ENCODE results near the gene METTL25B.

METTL25B gene

GRCh38 chr1:156727926-156728598 is at the start of gene METTL25B:
Gene METTL25B (plus strand): TSS chr1:156728469. CDS start chr1:156729105, 636 bp downstream.
- Histone ChIP-seq H3K36me3 (ENCODE audit: insufficient read depth, low read length) (peaks cover 24% of the 10 kb centered on the region), H3K4me3 (peak within 1 kb of the TSS; percentile 94), H3K9ac (ENCODE audit: insufficient read length) (peak within 1 kb of the TSS; percentile 95), H3K9me3 (ENCODE audit: low read depth, low read length) (no peaks in the 10 kb centered on the region), H3K27ac (peak within 1 kb of the TSS; percentile 60; the same call in 1 of the 2 replicates)
- DNase-seq (ENCODE audit: low read depth, low spot score), result no peak
- TF ChIP-seq EZH2 (IDR thresholded peaks at IDR 0.05) (no peak), POLR2AphosphoS5 (IDR thresholded peaks at IDR 0.05; ENCODE audit: borderline replicate concordance, low read depth, low read length) (peak; percentile 69)

GRCh38 chr1:156680056-156680455 is 48.2 kb upstream of the METTL25B start:
- Histone ChIP-seq H3K9ac (ENCODE audit: insufficient read length) (no peak overlapping the region), H3K9me3 (ENCODE audit: low read depth, low read length) (no peaks in the 10 kb centered on the region)
- no peak for DNase-seq (ENCODE audit: low read depth, low spot score)

GRCh38 chr1:156681196-156681960 is 46.9 kb upstream of the METTL25B start:
- no peaks in the 10 kb centered on the region for H3K9me3 ChIP-seq (ENCODE audit: low read depth, low read length)
- no peak for TF ChIP-seq EZH2 (IDR thresholded peaks at IDR 0.05)
- no peak for TF ChIP-seq POLR2AphosphoS5 (IDR thresholded peaks at IDR 0.05; ENCODE audit: borderline replicate concordance, low read depth, low read length)
- no peak for TF ChIP-seq FOXP2 (optimal IDR thresholded peaks at IDR 0.05; ENCODE audit: control extremely low read depth, extremely low read length, insufficient read depth)
- H3K36me3 ChIP-seq (ENCODE audit: insufficient read depth, low read length), result no peaks in the 10 kb centered on the region
- DNase-seq (ENCODE audit: low read depth, low spot score), result no peak
- H3K9ac ChIP-seq (ENCODE audit: insufficient read length), result no peak overlapping the region
- no peak overlapping the region for H3K27ac ChIP-seq
- H3K4me3 ChIP-seq, result no peak overlapping the region

More at GRCh38 chr1:156680056-156680455, 48.2 kb upstream of the METTL25B start:
- no peaks in the 10 kb centered on the region for H3K36me3 ChIP-seq (ENCODE audit: insufficient read depth, low read length)
- no peak overlapping the region for H3K4me3 ChIP-seq
- H3K27ac ChIP-seq, result no peak overlapping the region
- TF ChIP-seq POLR2AphosphoS5 (IDR thresholded peaks at IDR 0.05; ENCODE audit: borderline replicate concordance, low read depth, low read length) (no peak), EZH2 (IDR thresholded peaks at IDR 0.05) (no peak), FOXP2 (optimal IDR thresholded peaks at IDR 0.05; ENCODE audit: control extremely low read depth, extremely low read length, insufficient read depth) (no peak)

GRCh38 chr1:156682166-156682890 is 45.9 kb upstream of the METTL25B start:
- Histone ChIP-seq H3K36me3 (ENCODE audit: insufficient read depth, low read length) (no peaks in the 10 kb centered on the region), H3K9ac (ENCODE audit: insufficient read length) (no peak overlapping the region), H3K4me3 (no peak overlapping the region), H3K27ac (no peak overlapping the region), H3K9me3 (ENCODE audit: low read depth, low read length) (no peaks in the 10 kb centered on the region)
- no peak for DNase-seq (ENCODE audit: low read depth, low spot score)
- TF ChIP-seq FOXP2 (optimal IDR thresholded peaks at IDR 0.05; ENCODE audit: control extremely low read depth, extremely low read length, insufficient read depth) (no peak), POLR2AphosphoS5 (IDR thresholded peaks at IDR 0.05; ENCODE audit: borderline replicate concordance, low read depth, low read length) (no peak)

GRCh38 chr1:156684227-156684782 is 44.0 kb upstream of the METTL25B start:
- Histone ChIP-seq H3K4me3 (no peak overlapping the region), H3K36me3 (ENCODE audit: insufficient read depth, low read length) (no peaks in the 10 kb centered on the region), H3K9ac (ENCODE audit: insufficient read length) (no peak overlapping the region), H3K27ac (no peak overlapping the region), H3K9me3 (ENCODE audit: low read depth, low read length) (no peaks in the 10 kb centered on the region)
- TF ChIP-seq EZH2 (IDR thresholded peaks at IDR 0.05) (no peak), POLR2AphosphoS5 (IDR thresholded peaks at IDR 0.05; ENCODE audit: borderline replicate concordance, low read depth, low read length) (no peak), FOXP2 (optimal IDR thresholded peaks at IDR 0.05; ENCODE audit: control extremely low read depth, extremely low read length, insufficient read depth) (no peak)
- no peak for DNase-seq (ENCODE audit: low read depth, low spot score)

- H3K9me3 ChIP-seq (ENCODE audit: low read depth, low read length), result no peaks in the 10 kb centered on the region
- TF ChIP-seq POLR2AphosphoS5 (IDR thresholded peaks at IDR 0.05; ENCODE audit: borderline replicate concordance, low read depth, low read length), result no peak
- no peak for TF ChIP-seq EZH2 (IDR thresholded peaks at IDR 0.05)
- no peak for TF ChIP-seq FOXP2 (optimal IDR thresholded peaks at IDR 0.05; ENCODE audit: control extremely low read depth, extremely low read length, insufficient read depth)
- no peaks in the 10 kb centered on the region for H3K36me3 ChIP-seq (ENCODE audit: insufficient read depth, low read length)
- no peak overlapping the region for H3K9ac ChIP-seq (ENCODE audit: insufficient read length)
- H3K4me3 ChIP-seq, result peak overlapping the region; percentile 71
- no peak overlapping the region for H3K27ac ChIP-seq
- DNase-seq (ENCODE audit: low read depth, low spot score), result peak; percentile 34
Observed at GRCh38 chr1:156689035-156689952, 39.0 kb upstream of the METTL25B start.

- TF ChIP-seq POLR2AphosphoS5 (IDR thresholded peaks at IDR 0.05; ENCODE audit: borderline replicate concordance, low read depth, low read length) (no peak), FOXP2 (optimal IDR thresholded peaks at IDR 0.05; ENCODE audit: control extremely low read depth, extremely low read length, insufficient read depth) (no peak), EZH2 (IDR thresholded peaks at IDR 0.05) (no peak)
- Histone ChIP-seq H3K27ac (no peak overlapping the region), H3K4me3 (peak overlapping the region; percentile 71), H3K9ac (ENCODE audit: insufficient read length) (no peak overlapping the region), H3K9me3 (ENCODE audit: low read depth, low read length) (no peaks in the 10 kb centered on the region), H3K36me3 (ENCODE audit: insufficient read depth, low read length) (no peaks in the 10 kb centered on the region)
- no peak for DNase-seq (ENCODE audit: low read depth, low spot score)
Observed at GRCh38 chr1:156689953-156690674, 38.2 kb upstream of the METTL25B start.
